GM12874 (cell line): ENCODE results near the gene APOL1.

Experiments used
- TF ChIP-seq, protein P1 (sequence below): IDR thresholded peaks from 2 replicates; pipeline ENCODE4 v1.5.1; 2011; ENCODE audit warnings: low read depth, mild to moderate bottlenecking, control low read depth, low read length, moderate library complexity; ENCODE audit not compliant: insufficient read depth

The APOL1 gene

DNA sequence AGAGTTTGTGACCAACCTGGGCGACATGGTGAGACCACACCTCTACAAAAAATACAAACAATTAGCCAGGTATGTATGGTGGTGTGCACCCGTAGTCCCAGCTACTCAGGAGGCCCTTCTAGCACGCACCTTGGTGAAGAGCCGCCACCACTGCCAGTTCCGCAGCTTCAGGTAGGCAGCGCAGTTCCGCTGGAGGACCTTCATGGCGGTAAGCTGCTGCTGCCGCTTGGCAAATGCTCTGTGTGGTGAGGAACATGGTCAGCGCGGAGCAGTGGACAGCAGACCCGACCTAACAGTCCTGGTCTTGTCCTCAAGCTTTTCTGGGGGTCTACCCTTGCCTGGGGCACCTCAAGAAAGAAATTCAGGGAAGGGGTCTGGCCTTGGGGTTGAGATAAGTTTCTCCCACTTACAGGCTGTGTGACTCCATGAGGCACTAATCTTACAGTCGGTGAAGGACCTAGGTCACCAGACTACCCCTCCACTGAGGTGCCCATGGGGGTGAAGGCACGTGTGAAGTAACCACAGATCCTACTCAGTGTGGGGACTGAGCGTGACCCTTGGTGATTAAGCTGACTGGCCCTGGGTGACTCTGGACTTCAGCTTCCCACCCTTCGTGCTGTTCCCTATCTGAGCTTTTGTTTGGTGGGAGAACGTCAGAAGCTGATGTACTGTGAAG, 49.6 kb downstream of the APOL1 start:
- TF ChIP-seq, protein P1, sequence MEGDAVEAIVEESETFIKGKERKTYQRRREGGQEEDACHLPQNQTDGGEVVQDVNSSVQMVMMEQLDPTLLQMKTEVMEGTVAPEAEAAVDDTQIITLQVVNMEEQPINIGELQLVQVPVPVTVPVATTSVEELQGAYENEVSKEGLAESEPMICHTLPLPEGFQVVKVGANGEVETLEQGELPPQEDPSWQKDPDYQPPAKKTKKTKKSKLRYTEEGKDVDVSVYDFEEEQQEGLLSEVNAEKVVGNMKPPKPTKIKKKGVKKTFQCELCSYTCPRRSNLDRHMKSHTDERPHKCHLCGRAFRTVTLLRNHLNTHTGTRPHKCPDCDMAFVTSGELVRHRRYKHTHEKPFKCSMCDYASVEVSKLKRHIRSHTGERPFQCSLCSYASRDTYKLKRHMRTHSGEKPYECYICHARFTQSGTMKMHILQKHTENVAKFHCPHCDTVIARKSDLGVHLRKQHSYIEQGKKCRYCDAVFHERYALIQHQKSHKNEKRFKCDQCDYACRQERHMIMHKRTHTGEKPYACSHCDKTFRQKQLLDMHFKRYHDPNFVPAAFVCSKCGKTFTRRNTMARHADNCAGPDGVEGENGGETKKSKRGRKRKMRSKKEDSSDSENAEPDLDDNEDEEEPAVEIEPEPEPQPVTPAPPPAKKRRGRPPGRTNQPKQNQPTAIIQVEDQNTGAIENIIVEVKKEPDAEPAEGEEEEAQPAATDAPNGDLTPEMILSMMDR = no peak

DNA sequence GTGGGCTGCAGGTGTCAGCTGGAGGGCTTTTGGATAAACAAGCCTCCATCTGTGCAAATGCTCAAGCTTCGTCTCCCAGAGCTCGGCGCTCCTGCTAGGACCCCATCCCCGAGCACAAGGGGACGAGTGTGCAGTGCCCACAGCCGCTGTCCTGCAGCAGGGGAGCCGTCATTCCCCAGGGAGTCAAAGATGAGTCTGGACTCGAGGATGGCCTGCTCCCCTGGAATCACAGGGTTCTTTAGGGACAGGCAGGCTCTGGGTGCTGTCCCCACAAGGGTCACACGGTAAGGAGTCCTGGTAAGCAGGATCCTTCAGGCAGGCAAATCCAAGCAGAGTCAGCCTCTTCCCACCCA, 50.2 kb downstream of the APOL1 start:
- TF ChIP-seq, protein P1 = no peak

DNA sequence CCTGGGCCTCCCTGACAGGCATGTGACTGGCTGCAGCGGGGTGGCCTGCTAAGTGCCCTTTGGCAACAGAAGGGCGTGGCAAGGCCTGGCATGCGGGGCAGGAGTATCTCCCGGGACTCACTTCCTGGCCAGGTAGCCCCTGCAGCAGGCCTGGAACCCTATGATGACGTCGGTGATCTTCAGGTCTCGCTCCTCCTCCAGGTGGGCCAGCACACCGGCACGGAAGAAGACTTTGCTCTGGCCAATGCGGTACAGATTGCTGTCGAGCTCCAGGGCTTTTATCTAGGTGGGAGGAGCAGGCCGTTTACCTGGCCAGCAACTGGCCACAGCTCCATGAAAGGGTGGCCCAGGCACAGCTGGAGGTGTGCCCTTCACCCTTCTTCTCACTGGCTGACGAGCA, 50.9 kb downstream of the APOL1 start:
- TF ChIP-seq, protein P1 = no peak

DNA sequence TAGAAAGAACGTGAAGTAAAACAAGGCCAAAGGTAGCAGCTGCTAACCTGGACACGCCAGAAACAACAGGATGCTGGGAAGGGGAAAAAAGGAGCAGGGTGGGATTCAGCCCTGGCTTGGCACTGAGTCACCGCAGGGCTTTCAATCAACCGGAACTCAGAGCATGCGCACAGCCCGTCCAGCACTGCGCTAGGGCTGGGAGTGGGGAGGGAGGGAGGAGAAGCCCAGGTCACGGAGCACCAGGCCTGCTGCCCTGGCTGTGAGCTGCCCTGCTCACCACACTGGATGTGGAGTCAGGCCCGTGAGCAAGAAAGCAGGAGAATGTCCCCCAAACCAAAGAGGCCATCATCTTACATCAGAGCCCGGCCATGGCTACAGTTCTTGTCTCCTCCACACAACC, 51.5 kb downstream of the APOL1 start:
- TF ChIP-seq, protein P1 = no peak

DNA sequence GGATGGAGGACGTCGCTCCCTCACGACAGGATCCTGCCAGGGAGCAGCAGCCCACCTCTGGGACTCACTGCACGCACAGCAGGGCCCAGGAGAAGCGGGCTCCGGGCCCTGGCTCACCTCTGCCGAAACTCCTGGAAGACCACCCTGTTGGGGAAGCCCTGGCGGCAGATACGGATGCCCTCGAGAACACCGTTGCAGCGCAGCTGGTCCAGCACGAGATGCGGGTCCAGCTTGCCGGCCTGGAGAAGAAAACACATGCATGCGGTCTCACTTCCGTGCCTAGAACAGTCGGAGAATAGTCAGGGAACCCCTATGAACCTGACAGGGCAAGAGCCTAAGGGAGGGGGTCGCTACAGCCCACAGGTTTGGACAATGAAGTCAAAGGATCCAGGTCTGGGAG, 52.9 kb downstream of the APOL1 start:
- TF ChIP-seq, protein P1 = no peak

DNA sequence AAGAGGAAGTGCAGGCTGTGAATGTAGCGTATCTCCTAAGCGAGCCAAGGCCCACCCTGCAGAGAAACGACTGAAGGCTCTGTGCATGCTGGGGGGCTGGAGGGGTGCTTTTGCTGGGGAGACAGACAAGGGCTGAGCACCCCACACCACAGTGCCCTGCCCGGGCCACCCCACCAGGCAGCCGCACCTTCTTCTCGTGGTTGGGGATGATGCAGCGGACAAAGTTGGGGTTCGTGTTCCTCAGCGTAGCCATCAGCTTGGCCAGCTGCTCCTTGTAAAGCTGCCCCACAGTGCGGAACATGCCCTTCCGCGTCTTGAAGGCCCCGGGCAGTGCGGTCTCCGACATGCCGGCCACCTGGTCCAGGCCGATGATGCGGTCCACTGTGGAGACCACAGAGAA, 53.3 kb downstream of the APOL1 start:
- TF ChIP-seq, protein P1 = no peak

DNA sequence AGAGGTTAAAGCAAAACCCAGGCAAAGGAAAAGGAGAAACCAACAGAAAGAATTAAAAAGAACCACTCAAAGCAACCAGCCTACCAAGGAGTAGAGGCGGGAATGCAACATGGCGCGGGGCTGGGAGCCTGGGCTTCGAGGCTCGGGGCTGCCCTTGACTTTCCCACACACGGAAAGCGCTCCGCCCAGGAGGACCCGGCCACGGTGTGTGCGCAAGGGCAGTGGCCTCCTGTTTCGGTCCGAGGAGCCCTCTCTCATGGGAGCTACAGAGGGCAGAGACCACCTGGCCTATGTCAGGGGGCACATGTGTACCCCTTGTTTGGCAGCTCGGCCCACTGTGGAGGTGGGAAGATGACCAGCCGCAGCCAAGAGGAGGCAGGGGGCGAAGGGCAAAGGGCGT, 55.9 kb downstream of the APOL1 start:
- TF ChIP-seq, protein P1 = no peak
